ELF-1 (cell line): ENCODE measurements around the gene MIB1.
A peak's percentile ranks its signal among the peaks of the same experiment; 100 is the strongest.
"Not testable (repeated sequence)": the region's sequence is repeated elsewhere in the genome, so short reads cannot be mapped to it uniquely, and the experiment has no call there.

ENCODE experiments used
- DNase-seq: peaks from one replicate; pipeline ENCODE4 v3.0.0-alpha.2; 2016; ENCODE audit warnings: low read depth, low spot score

MIB1 gene

GRCh38 chr18:21740538-21741311, at the start of gene MIB1:
Gene MIB1, plus strand, starts transcription at chr18:21740792. Its CDS starts 792 bp downstream, at chr18:21741584.
- peak; percentile 99 for DNase-seq

- DNase-seq, result no peak
These were observed 47.3 kb upstream of the MIB1 start for GRCh38 chr18:21693322-21693721.

- DNase-seq, result no peak
These were observed 40.0 kb upstream of the MIB1 start for GRCh38 chr18:21700528-21701075.

- no peak for DNase-seq
These were observed 39.0 kb upstream of the MIB1 start for GRCh38 chr18:21701621-21702020.

- DNase-seq, result no peak
These were observed 38.0 kb upstream of the MIB1 start for GRCh38 chr18:21702602-21703001.

- no peak for DNase-seq
These were observed 37.3 kb upstream of the MIB1 start for GRCh38 chr18:21703241-21703820.

GRCh38 chr18:21704603-21705364, 35.8 kb upstream of the MIB1 start, which contains the start of gene ABHD3:
Gene ABHD3, minus strand, starts transcription at chr18:21704774. Its CDS starts 109 bp downstream, at chr18:21704665.
- peak; percentile 94 for DNase-seq

- DNase-seq, result no peak
These were observed 34.2 kb upstream of the MIB1 start for GRCh38 chr18:21706386-21706865.

- peak; percentile 8 for DNase-seq
These were observed 33.5 kb upstream of the MIB1 start for GRCh38 chr18:21707130-21707529.

GRCh38 chr18:21714474-21714873, 26.1 kb upstream of the MIB1 start:
- DNase-seq, result no peak

- no peak for DNase-seq
These were observed 17.9 kb upstream of the MIB1 start for GRCh38 chr18:21722687-21723086.

GRCh38 chr18:21725201-21725600, 15.4 kb upstream of the MIB1 start:
- no peak for DNase-seq

- DNase-seq, result no peak
These were observed 12.9 kb upstream of the MIB1 start for GRCh38 chr18:21727702-21728101.

- no peak for DNase-seq
These were observed 7.6 kb upstream of the MIB1 start for GRCh38 chr18:21733011-21733410.

GRCh38 chr18:21735452-21736015, 5.1 kb upstream of the MIB1 start:
- DNase-seq, result peak; percentile 88

GRCh38 chr18:21736926-21737325, 3.7 kb upstream of the MIB1 start:
- DNase-seq, result not testable (repeated sequence)

- peak; percentile 26 for DNase-seq
These were observed 721 bp upstream of the MIB1 start for GRCh38 chr18:21739604-21740537.

- no peak for DNase-seq
These were observed 645 bp downstream of the MIB1 start for GRCh38 chr18:21741312-21741561.

- DNase-seq, result peak; percentile 55
These were observed 1.1 kb downstream of the MIB1 start for GRCh38 chr18:21741562-21742314.

- no peak for DNase-seq
These were observed 1.7 kb downstream of the MIB1 start for GRCh38 chr18:21742315-21742687.
